GM13976 (cell line): ENCODE measurements around the gene SPTBN1.

Source experiments
- DNase-seq: peaks from one replicate; pipeline ENCODE4 v3.0.0; 2012; ENCODE audit warnings: low spot score
- CTCF ChIP-seq: IDR thresholded peaks from 2 replicates; pipeline ENCODE4 v1.5.1; 2012; ENCODE audit warnings: borderline replicate concordance, mild to moderate bottlenecking; ENCODE audit not compliant: insufficient read depth; ENCODE audit errors: extremely low read depth, missing control alignments, control extremely low read depth
- in situ Hi-C: fragments of 300-500 bp; cut with MboI; formaldehyde crosslinking; loops from one replicate; pipeline ENCODE4 v1.12.0; 2022; ENCODE audit warnings: low sequenced_read_pairs, mixed read lengths, inconsistent platforms; ENCODE audit not compliant: unreplicated experiment

SPTBN1 gene

GRCh38 chr2:54706622-54707021 is 250.5 kb downstream of the SPTBN1 start:
- no peak for TF ChIP-seq CTCF
- in situ Hi-C loops = loop anchor here (10.0 to 25.0 kb wide), 2 partner anchors 182 to 594 kb away; partner anchors contain the start of gene ACYP2
- no peak for DNase-seq

- no peak for TF ChIP-seq CTCF
- in situ Hi-C loops = loop anchor here (10.0 to 25.0 kb wide), 2 partner anchors 184 to 596 kb away; partner anchors contain the start of gene ACYP2
These were observed 252.6 kb downstream of the SPTBN1 start for GRCh38 chr2:54708584-54709335.

GRCh38 chr2:54709336-54709809 is 253.2 kb downstream of the SPTBN1 start:
- DNase-seq = no peak
- TF ChIP-seq CTCF = no peak
- in situ Hi-C loops = loop anchor here (10.0 to 25.0 kb wide), 2 partner anchors 185 to 597 kb away; partner anchors contain the start of gene ACYP2

More at GRCh38 chr2:54708584-54709335, 252.6 kb downstream of the SPTBN1 start:
- peak; percentile 27 for DNase-seq

- DNase-seq = no peak
- in situ Hi-C loops = loop anchor here (25.0 kb wide), 1 partner anchor 598 kb away; the partner anchor contains the start of gene ACYP2
- no peak for TF ChIP-seq CTCF
These were observed 254.1 kb downstream of the SPTBN1 start for GRCh38 chr2:54710216-54710615.

GRCh38 chr2:54712516-54712915 is 256.4 kb downstream of the SPTBN1 start:
- DNase-seq = no peak
- in situ Hi-C loops = loop anchor here (25.0 kb wide), 1 partner anchor 600 kb away; the partner anchor contains the start of gene ACYP2
- TF ChIP-seq CTCF = no peak

GRCh38 chr2:54714996-54715395 is 258.9 kb downstream of the SPTBN1 start:
- no peak for DNase-seq
- no peak for TF ChIP-seq CTCF
- in situ Hi-C loops = loop anchor here (25.0 kb wide), 1 partner anchor 603 kb away; the partner anchor contains the start of gene ACYP2
